ENCODE measurements around the gene SERBP1.

Gene SERBP1

GRCh38 chr1:67430358-67431155, at the start of gene SERBP1:
TSS of gene SERBP1 (minus strand) at chr1:67430402. CDS start at chr1:67430300, 102 bp downstream.
- peak; percentile 92 for DNase-seq (ENCODE audit: extremely low read depth, low read depth)
- peak within 1 kb of the TSS; percentile 82 for H3K4me3 ChIP-seq (replicated peaks; ENCODE audit: low read depth, low read length)
- TF ChIP-seq CTCF (IDR thresholded peaks at IDR 0.05; ENCODE audit: low read depth, low read length, missing control alignments), result no peak

- TF ChIP-seq CTCF (IDR thresholded peaks at IDR 0.05; ENCODE audit: low read depth, low read length, missing control alignments), result no peak
- no peak overlapping the region for H3K4me3 ChIP-seq (replicated peaks; ENCODE audit: low read depth, low read length)
- DNase-seq (ENCODE audit: extremely low read depth, low read depth), result peak; percentile 36
These were observed 49.1 kb upstream of the SERBP1 start for GRCh38 chr1:67479146-67479891.

- no peak overlapping the region for H3K4me3 ChIP-seq (replicated peaks; ENCODE audit: low read depth, low read length)
- no peak for TF ChIP-seq CTCF (IDR thresholded peaks at IDR 0.05; ENCODE audit: low read depth, low read length, missing control alignments)
- no peak for DNase-seq (ENCODE audit: extremely low read depth, low read depth)
These were observed 46.7 kb upstream of the SERBP1 start for GRCh38 chr1:67476906-67477305.

- no peak overlapping the region for H3K4me3 ChIP-seq (replicated peaks; ENCODE audit: low read depth, low read length)
- DNase-seq (ENCODE audit: extremely low read depth, low read depth), result no peak
- no peak for TF ChIP-seq CTCF (IDR thresholded peaks at IDR 0.05; ENCODE audit: low read depth, low read length, missing control alignments)
These were observed 45.8 kb upstream of the SERBP1 start for GRCh38 chr1:67476006-67476482.

- TF ChIP-seq CTCF (IDR thresholded peaks at IDR 0.05; ENCODE audit: low read depth, low read length, missing control alignments), result no peak
- H3K4me3 ChIP-seq (replicated peaks; ENCODE audit: low read depth, low read length), result no peak overlapping the region
These were observed 41.9 kb upstream of the SERBP1 start for GRCh38 chr1:67472056-67472455.

GRCh38 chr1:67469431-67469830, 39.2 kb upstream of the SERBP1 start:
- H3K4me3 ChIP-seq (replicated peaks; ENCODE audit: low read depth, low read length), result no peak overlapping the region
- DNase-seq (ENCODE audit: extremely low read depth, low read depth), result no peak
- TF ChIP-seq CTCF (IDR thresholded peaks at IDR 0.05; ENCODE audit: low read depth, low read length, missing control alignments), result no peak

More at GRCh38 chr1:67472056-67472455, 41.9 kb upstream of the SERBP1 start:
- no peak for DNase-seq (ENCODE audit: extremely low read depth, low read depth)

Data from HFF-Myc (cell line).